ENCODE data around the gene EZH1. TPM values are rescaled to one million over a fixed set of nuclear protein-coding genes. Genes with fewer than 3 reads are reported as not detected.

EZH1 gene
- total and polyA plus RNA-seq, 10 of the 15 experiments (the other 5 are each of a cell fraction or from before 2014, with no cell fraction given), result 6.1 to 43.3 (median 16.8) TPM

DNA sequence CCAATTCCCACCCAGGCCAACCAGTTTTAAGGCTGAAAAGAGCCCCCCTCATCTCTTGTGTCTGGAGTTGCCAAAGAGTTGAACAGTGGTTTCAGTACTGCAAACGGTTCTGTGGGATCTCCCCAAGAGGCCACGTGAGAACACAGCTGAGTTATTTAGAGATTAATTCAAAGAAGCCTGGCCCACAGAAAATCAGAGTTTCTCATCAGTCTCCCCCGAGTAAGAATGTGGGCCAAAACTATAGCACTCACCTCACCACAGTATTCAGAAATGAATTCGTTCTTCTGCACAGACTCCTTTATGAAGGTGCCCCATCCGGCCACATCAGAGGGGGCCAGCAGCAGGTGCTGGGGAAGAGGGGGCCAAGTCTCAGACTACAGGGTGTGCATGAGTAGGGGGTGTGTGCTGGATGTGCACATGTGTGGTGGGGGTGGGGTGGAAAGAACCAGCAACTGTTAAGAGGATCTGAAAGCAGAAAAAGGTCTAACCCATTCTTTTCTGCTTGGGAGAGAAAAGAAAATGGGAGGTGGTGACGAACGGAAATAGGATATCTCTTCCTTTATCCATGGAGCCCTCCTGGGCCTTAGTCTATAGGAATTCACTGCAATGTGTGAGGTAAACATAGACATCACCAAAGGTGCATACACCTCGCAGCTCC is 39.9 kb downstream of the EZH1 start (continued):
- peak; percentile 68 to 95 for TF ChIP-seq EP300 (IDR thresholded peaks at IDR 0.05; ENCODE audit: borderline replicate concordance in 1 of 2, control insufficient read depth in 1 of 2, low read depth in 2 of 2, low read length in 2 of 2)
- TF ChIP-seq, protein P1, sequence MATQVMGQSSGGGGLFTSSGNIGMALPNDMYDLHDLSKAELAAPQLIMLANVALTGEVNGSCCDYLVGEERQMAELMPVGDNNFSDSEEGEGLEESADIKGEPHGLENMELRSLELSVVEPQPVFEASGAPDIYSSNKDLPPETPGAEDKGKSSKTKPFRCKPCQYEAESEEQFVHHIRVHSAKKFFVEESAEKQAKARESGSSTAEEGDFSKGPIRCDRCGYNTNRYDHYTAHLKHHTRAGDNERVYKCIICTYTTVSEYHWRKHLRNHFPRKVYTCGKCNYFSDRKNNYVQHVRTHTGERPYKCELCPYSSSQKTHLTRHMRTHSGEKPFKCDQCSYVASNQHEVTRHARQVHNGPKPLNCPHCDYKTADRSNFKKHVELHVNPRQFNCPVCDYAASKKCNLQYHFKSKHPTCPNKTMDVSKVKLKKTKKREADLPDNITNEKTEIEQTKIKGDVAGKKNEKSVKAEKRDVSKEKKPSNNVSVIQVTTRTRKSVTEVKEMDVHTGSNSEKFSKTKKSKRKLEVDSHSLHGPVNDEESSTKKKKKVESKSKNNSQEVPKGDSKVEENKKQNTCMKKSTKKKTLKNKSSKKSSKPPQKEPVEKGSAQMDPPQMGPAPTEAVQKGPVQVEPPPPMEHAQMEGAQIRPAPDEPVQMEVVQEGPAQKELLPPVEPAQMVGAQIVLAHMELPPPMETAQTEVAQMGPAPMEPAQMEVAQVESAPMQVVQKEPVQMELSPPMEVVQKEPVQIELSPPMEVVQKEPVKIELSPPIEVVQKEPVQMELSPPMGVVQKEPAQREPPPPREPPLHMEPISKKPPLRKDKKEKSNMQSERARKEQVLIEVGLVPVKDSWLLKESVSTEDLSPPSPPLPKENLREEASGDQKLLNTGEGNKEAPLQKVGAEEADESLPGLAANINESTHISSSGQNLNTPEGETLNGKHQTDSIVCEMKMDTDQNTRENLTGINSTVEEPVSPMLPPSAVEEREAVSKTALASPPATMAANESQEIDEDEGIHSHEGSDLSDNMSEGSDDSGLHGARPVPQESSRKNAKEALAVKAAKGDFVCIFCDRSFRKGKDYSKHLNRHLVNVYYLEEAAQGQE (IDR thresholded peaks at IDR 0.05; ENCODE audit: low read depth, low read length), result peak; percentile 50; the same call in 1 of the 2 replicates
- TF ChIP-seq BCL11A (IDR thresholded peaks at IDR 0.05; ENCODE audit: low read depth, low read length), result peak; percentile 97
- TF ChIP-seq ZBTB4 (CRISPR knock-in tag; IDR thresholded peaks at IDR 0.05), result no peak
- TF ChIP-seq SPI1 (IDR thresholded peaks at IDR 0.05; ENCODE audit: borderline replicate concordance, insufficient read depth, low read depth, low read length), result peak; percentile 60
- TF ChIP-seq HDAC2 (IDR thresholded peaks at IDR 0.05), result no peak
- no peak for TF ChIP-seq HCFC1 (IDR thresholded peaks at IDR 0.05; ENCODE audit: low read length)
- TF ChIP-seq SIN3A (IDR thresholded peaks at IDR 0.05; ENCODE audit: low read depth, low read length), result no peak
- peak; percentile 99 for TF ChIP-seq TCF3 (IDR thresholded peaks at IDR 0.05; ENCODE audit: borderline replicate concordance, insufficient read depth, low read depth, low read length)
- no peak for TF ChIP-seq NR2C2 (IDR thresholded peaks at IDR 0.05; ENCODE audit: borderline replicate concordance, control insufficient read depth, insufficient read length, low read depth)
- TF ChIP-seq, protein P2, sequence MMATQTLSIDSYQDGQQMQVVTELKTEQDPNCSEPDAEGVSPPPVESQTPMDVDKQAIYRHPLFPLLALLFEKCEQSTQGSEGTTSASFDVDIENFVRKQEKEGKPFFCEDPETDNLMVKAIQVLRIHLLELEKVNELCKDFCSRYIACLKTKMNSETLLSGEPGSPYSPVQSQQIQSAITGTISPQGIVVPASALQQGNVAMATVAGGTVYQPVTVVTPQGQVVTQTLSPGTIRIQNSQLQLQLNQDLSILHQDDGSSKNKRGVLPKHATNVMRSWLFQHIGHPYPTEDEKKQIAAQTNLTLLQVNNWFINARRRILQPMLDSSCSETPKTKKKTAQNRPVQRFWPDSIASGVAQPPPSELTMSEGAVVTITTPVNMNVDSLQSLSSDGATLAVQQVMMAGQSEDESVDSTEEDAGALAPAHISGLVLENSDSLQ (IDR thresholded peaks at IDR 0.05), result no peak
- peak; percentile 96 for TF ChIP-seq NBN (IDR thresholded peaks at IDR 0.05)
- peak in 1 of 2 experiments; percentile 96; a peak in 2 of 4 replicates for TF ChIP-seq CEBPB (IDR thresholded peaks at IDR 0.05; ENCODE audit: borderline replicate concordance in 1 of 2, low read depth in 2 of 2, low read length in 2 of 2)
- peak in 1 of 2 experiments; percentile 20; a peak in 1 of 3 replicates for TF ChIP-seq EGR1 (IDR thresholded peaks at IDR 0.05; ENCODE audit: borderline replicate concordance in 1 of 2, low read depth in 2 of 2, low read length in 2 of 2)
- TF ChIP-seq RB1 (IDR thresholded peaks at IDR 0.05; ENCODE audit: borderline replicate concordance), result no peak
- 0 out of 2 replicates have a peak, but pooled peaks have one; percentile 17 for TF ChIP-seq ZNF24 (IDR thresholded peaks at IDR 0.05)
- peak; percentile 88 for TF ChIP-seq RAD51 (IDR thresholded peaks at IDR 0.05)
- TF ChIP-seq PRDM15 (CRISPR knock-in tag; IDR thresholded peaks at IDR 0.05), result no peak

All from GM12878 (cell line).